ENCODE data around the gene SLC6A5. TPM values are rescaled to one million over a fixed set of nuclear protein-coding genes. Genes with fewer than 3 reads are reported as not detected.

SLC6A5 gene
- total RNA-seq, 1 experiment from 2014 or later: not detected

DNA sequence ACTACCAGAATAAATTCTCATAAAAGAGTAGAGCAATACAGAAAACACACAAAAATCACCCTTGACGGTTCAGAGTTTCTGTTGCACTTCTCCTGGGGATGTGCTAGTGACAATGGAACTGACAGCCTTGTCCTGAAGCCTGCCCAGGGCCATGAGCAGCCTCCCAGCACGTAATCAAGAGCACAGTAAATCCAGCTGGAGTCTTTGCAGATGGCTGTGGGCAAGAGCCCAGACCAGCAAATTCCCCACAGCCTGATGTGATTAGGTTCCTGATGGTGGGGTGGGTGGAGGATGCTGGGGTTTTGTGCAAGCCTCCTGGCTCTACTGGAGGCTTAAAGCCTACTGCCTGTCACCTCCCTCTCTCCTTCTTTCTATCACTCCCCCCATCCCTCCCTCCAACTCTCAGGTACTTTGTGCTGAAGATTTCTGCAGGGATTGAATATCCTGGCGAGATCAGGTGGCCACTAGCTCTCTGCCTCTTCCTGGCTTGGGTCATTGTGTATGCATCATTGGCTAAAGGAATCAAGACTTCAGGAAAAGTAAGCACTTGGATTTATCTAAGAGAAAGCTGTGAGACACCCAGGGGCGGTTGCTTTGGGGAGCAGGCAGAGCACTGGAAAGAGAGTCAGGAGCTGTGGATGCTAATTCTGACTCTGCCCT lies 18.1 kb downstream of the SLC6A5 start:
- Histone ChIP-seq H4K20me1 (ENCODE audit: insufficient read depth) (no peaks in the 10 kb centered on the region), H3K36me3 (ENCODE audit: control insufficient read depth in 1 of 2, insufficient read depth in 2 of 2, low read length in 2 of 2) (no peaks in the 10 kb centered on the region), H3K9ac (ENCODE audit: low read length) (no peak overlapping the region), H3K79me2 (ENCODE audit: insufficient read depth, low read length) (no peaks in the 10 kb centered on the region), H3K27me3 (ENCODE audit: insufficient read depth, low read length) (peaks cover 55% of the 10 kb centered on the region), H3K9me3 (ENCODE audit: control insufficient read depth in 1 of 2, insufficient read depth in 1 of 2, low read depth in 1 of 2, low read length in 2 of 2) (no peaks in the 10 kb centered on the region), H3K9me2 (ENCODE audit: insufficient read depth) (no peaks in the 10 kb centered on the region), H2AFZ (ENCODE audit: low read depth, low read length, poor library complexity, severe bottlenecking) (no peak overlapping the region), H3K4me2 (ENCODE audit: low read length) (no peak overlapping the region), H3K4me3 (replicated peaks in 1 of 2; ENCODE audit: low read depth in 1 of 2, low read length in 2 of 2) (no peak overlapping the region), H3K27ac (ENCODE audit: low read depth, low read length) (no peak overlapping the region), H3K4me1 (ENCODE audit: control insufficient read depth in 1 of 2, insufficient read depth in 2 of 2, low read length in 2 of 2) (no peaks in the 10 kb centered on the region)
- ChIA-PET CTCF (no interaction called here), POLR2A (no interaction called here), RAD21 (ENCODE audit: low non-redundant PET in 1 of 2, low total read pairs in 2 of 2, uncharacterized antibody in 2 of 2, unreplicated experiment in 2 of 2) (no interaction called here)
- intact Hi-C loops (cut with micrococcal nuclease): loop anchor here (10.0 kb wide), 1 partner anchor 373 kb away; no protein-coding TSS in a partner anchor
- TF ChIP-seq EZH2 (IDR thresholded peaks at IDR 0.05) (no peak), ELF1 (IDR thresholded peaks at IDR 0.05; ENCODE audit: borderline replicate concordance, low read depth) (no peak), JUND (IDR thresholded peaks at IDR 0.05) (no peak), RAD21 (IDR thresholded peaks at IDR 0.05; ENCODE audit: low read depth) (no peak), POLR2A (IDR thresholded peaks at IDR 0.05; ENCODE audit: borderline replicate concordance, extremely low read depth, insufficient read depth, insufficient read length) (no peak), YY1 (IDR thresholded peaks at IDR 0.05; ENCODE audit: extremely low read depth, insufficient replicate concordance, low read depth, low read length) (no peak), SIN3A (IDR thresholded peaks at IDR 0.05; ENCODE audit: low read depth) (no peak), CEBPB (IDR thresholded peaks at IDR 0.05; ENCODE audit: low read depth) (no peak), TCF7L2 (IDR thresholded peaks at IDR 0.05; ENCODE audit: borderline replicate concordance, extremely low read depth, insufficient read depth, insufficient read length) (no peak), EGR1 (IDR thresholded peaks at IDR 0.05; ENCODE audit: low read depth) (no peak), SP1 (IDR thresholded peaks at IDR 0.05; ENCODE audit: low read depth) (no peak), FOSL1 (IDR thresholded peaks at IDR 0.05; ENCODE audit: low read depth) (no peak), POLR2AphosphoS5 (IDR thresholded peaks at IDR 0.05; ENCODE audit: low read depth, low read length) (no peak), EZH2phosphoT487 (IDR thresholded peaks at IDR 0.05; ENCODE audit: borderline replicate concordance) (no peak), CBX3 (IDR thresholded peaks at IDR 0.05; ENCODE audit: low read depth) (no peak)
- TF ChIP-seq, protein P1, sequence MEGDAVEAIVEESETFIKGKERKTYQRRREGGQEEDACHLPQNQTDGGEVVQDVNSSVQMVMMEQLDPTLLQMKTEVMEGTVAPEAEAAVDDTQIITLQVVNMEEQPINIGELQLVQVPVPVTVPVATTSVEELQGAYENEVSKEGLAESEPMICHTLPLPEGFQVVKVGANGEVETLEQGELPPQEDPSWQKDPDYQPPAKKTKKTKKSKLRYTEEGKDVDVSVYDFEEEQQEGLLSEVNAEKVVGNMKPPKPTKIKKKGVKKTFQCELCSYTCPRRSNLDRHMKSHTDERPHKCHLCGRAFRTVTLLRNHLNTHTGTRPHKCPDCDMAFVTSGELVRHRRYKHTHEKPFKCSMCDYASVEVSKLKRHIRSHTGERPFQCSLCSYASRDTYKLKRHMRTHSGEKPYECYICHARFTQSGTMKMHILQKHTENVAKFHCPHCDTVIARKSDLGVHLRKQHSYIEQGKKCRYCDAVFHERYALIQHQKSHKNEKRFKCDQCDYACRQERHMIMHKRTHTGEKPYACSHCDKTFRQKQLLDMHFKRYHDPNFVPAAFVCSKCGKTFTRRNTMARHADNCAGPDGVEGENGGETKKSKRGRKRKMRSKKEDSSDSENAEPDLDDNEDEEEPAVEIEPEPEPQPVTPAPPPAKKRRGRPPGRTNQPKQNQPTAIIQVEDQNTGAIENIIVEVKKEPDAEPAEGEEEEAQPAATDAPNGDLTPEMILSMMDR (IDR thresholded peaks at IDR 0.05 in 2 of 3, conservative IDR thresholded peaks at IDR 0.05 in 1 of 3; ENCODE audit: borderline replicate concordance in 1 of 3, insufficient read depth in 1 of 3, low read depth in 2 of 3, low read length in 2 of 3): no peak
- TF ChIP-seq, protein P2, sequence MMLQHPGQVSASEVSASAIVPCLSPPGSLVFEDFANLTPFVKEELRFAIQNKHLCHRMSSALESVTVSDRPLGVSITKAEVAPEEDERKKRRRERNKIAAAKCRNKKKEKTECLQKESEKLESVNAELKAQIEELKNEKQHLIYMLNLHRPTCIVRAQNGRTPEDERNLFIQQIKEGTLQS (IDR thresholded peaks at IDR 0.05): no peak
- no peak for DNase-seq (ENCODE audit: low read depth, low spot score)
- ATAC-seq: no peak
- BruUV-seq (replicated peaks): no TSS peak

Data from HCT116 (cell line).